Cerebellar nuclear complex (tissue), 1 donor: ENCODE results near the gene PHLDA3.

Experiments used
- DNase-seq, 2 experiments: peaks; one replicate each; lab custom pipeline; 2025; lab: John Stamatoyannopoulos, UW

Gene PHLDA3

GRCh38 chr1:201429736-201430501 lies 39.1 kb downstream of the PHLDA3 start:
- no peak for DNase-seq

- DNase-seq = no peak
These were observed 41.0 kb downstream of the PHLDA3 start for GRCh38 chr1:201427963-201428362.

GRCh38 chr1:201426479-201427310 lies 42.3 kb downstream of the PHLDA3 start:
- DNase-seq = peak; percentile 49 to 80

GRCh38 chr1:201424146-201424545 lies 44.8 kb downstream of the PHLDA3 start:
- no peak for DNase-seq

- no peak for DNase-seq
These were observed 45.3 kb downstream of the PHLDA3 start for GRCh38 chr1:201423655-201424054.

GRCh38 chr1:201422436-201423030 lies 46.5 kb downstream of the PHLDA3 start:
- no peak for DNase-seq

GRCh38 chr1:201422026-201422425 lies 47.0 kb downstream of the PHLDA3 start:
- DNase-seq = no peak

GRCh38 chr1:201421041-201421440 lies 47.9 kb downstream of the PHLDA3 start:
- no peak for DNase-seq

- DNase-seq = no peak
These were observed 48.4 kb downstream of the PHLDA3 start for GRCh38 chr1:201420608-201421002.

- no peak for DNase-seq
These were observed 49.0 kb downstream of the PHLDA3 start for GRCh38 chr1:201419746-201420607.

GRCh38 chr1:201419256-201419655 lies 49.7 kb downstream of the PHLDA3 start:
- no peak for DNase-seq

GRCh38 chr1:201418461-201418860 lies 50.5 kb downstream of the PHLDA3 start:
- DNase-seq = no peak
